ENCODE data around the gene ADAMTS8. TPM values are rescaled to one million over a fixed set of nuclear protein-coding genes. Genes with fewer than 3 reads are reported as not detected.

ADAMTS8 gene
- polyA plus RNA-seq, 2 of the 4 experiments (the other 2 are of a cell fraction): 0.17 to 0.26 TPM

DNA sequence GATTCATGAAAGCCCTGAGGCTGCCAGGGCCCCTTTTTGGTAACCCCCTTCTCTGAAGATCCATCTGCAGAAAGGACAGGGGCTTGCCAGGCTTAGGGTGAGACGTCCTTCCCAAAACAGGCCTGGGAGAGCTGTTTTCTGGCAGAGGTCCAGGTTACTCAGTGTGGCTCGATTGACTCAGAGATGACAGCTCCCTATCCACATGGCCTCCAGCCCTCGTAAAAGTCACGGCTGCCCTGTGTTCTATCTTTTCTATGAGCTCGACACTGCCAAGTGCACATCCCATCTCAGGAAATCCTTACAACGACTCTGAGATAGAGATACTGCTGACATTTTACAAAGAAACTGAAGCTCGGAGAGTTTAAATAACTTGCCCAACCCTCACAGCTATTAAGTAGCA, 20.4 kb downstream of the ADAMTS8 start:
- no peak overlapping the region for H3K27ac ChIP-seq
- CTCF ChIA-PET: interaction anchor here (2.6 kb wide), 1 partner anchor 22 kb away, joined by 8 read pairs; no protein-coding TSS in a partner anchor
- TF ChIP-seq HDAC2 (IDR thresholded peaks at IDR 0.05) (no peak), CEBPB (IDR thresholded peaks at IDR 0.05) (no peak), ZNF302 (CRISPR knock-in tag; IDR thresholded peaks at IDR 0.05) (no peak), FOSL2 (IDR thresholded peaks at IDR 0.05) (no peak), FOSL2 (CRISPR knock-in tag; IDR thresholded peaks at IDR 0.05) (no peak), MAZ (IDR thresholded peaks at IDR 0.05; ENCODE audit: borderline replicate concordance, low read depth, low read length) (no peak), PHF8 (IDR thresholded peaks at IDR 0.05; ENCODE audit: borderline replicate concordance, low read depth) (no peak), ZC3H11A (IDR thresholded peaks at IDR 0.05) (no peak), FOXS1 (CRISPR knock-in tag; IDR thresholded peaks at IDR 0.05) (no peak), JUNB (IDR thresholded peaks at IDR 0.05) (no peak), POLR2A (IDR thresholded peaks at IDR 0.05; ENCODE audit: low read length) (no peak), RNF2 (IDR thresholded peaks at IDR 0.05; ENCODE audit: borderline replicate concordance, low read depth) (no peak), POLR2AphosphoS2 (conservative IDR thresholded peaks at IDR 0.05; ENCODE audit: low read length) (no peak)
- TF ChIP-seq, protein P1, sequence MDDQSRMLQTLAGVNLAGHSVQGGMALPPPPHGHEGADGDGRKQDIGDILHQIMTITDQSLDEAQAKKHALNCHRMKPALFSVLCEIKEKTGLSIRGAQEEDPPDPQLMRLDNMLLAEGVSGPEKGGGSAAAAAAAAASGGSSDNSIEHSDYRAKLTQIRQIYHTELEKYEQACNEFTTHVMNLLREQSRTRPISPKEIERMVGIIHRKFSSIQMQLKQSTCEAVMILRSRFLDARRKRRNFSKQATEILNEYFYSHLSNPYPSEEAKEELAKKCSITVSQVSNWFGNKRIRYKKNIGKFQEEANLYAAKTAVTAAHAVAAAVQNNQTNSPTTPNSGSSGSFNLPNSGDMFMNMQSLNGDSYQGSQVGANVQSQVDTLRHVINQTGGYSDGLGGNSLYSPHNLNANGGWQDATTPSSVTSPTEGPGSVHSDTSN (IDR thresholded peaks at IDR 0.05): no peak
- TF ChIP-seq, protein P2, sequence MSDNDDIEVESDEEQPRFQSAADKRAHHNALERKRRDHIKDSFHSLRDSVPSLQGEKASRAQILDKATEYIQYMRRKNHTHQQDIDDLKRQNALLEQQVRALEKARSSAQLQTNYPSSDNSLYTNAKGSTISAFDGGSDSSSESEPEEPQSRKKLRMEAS (IDR thresholded peaks at IDR 0.05): no peak
- TF ChIP-seq, protein P3, sequence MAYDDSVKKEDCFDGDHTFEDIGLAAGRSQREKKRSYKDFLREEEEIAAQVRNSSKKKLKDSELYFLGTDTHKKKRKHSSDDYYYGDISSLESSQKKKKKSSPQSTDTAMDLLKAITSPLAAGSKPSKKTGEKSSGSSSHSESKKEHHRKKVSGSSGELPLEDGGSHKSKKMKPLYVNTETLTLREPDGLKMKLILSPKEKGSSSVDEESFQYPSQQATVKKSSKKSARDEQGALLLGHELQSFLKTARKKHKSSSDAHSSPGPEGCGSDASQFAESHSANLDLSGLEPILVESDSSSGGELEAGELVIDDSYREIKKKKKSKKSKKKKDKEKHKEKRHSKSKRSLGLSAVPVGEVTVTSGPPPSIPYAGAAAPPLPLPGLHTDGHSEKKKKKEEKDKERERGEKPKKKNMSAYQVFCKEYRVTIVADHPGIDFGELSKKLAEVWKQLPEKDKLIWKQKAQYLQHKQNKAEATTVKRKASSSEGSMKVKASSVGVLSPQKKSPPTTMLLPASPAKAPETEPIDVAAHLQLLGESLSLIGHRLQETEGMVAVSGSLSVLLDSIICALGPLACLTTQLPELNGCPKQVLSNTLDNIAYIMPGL (CRISPR knock-in tag; IDR thresholded peaks at IDR 0.05; ENCODE audit: borderline replicate concordance): no peak
- TF ChIP-seq, protein P4, sequence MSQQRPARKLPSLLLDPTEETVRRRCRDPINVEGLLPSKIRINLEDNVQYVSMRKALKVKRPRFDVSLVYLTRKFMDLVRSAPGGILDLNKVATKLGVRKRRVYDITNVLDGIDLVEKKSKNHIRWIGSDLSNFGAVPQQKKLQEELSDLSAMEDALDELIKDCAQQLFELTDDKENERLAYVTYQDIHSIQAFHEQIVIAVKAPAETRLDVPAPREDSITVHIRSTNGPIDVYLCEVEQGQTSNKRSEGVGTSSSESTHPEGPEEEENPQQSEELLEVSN (IDR thresholded peaks at IDR 0.05; ENCODE audit: borderline replicate concordance, low read depth): no peak
- DNase-seq (ENCODE audit: low read depth in 1 of 2, low spot score in 1 of 2): peak in 1 of 2 experiments; percentile 14
- H3K4me1 ChIP-seq: 0 out of 3 replicates have a peak, but pooled peaks cover 5% of the 10 kb centered on the region
- no peak overlapping the region for H3K4me3 ChIP-seq
- no peaks in the 10 kb centered on the region for H3K9me3 ChIP-seq
- ATAC-seq: peak; percentile 45 to 61; a peak in 3 of 6 replicates
- WGBS (ENCODE audit: missing lambda C conversion rate): 16% methylated on average over 7 of the region's 7 CpGs
- no peak for FAIRE-seq
- POLR2A ChIA-PET: no interaction called here
- H3K4me2 ChIP-seq: no peak overlapping the region

DNA sequence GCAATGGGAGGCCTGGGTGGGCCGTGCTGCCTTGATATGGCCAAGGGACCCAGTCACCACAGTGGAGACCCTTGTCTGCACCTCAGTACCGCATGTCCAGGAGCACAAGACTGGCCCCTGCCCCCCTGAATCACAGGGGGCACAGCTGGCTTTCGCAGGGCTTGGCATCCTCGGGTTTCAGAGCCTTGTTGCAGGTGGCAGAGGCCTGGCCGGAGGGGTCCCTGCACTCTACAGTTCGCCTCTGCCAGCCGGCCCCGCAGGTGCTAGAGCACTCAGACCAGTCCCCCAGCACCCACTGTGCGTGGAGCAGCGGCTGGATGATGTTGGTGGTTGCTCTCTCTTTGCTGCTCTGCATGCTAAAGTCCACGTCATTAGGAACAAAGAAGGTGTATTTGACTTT, 23.0 kb downstream of the ADAMTS8 start:
- no peak overlapping the region for H3K27ac ChIP-seq
- CTCF ChIA-PET: no interaction called here
- H3K4me2 ChIP-seq: no peak overlapping the region
- DNase-seq (ENCODE audit: low read depth in 1 of 2, low spot score in 1 of 2): no peak
- WGBS (ENCODE audit: missing lambda C conversion rate): 71% methylated on average over 1 of the region's 11 CpGs
- no peaks in the 10 kb centered on the region for H3K9me3 ChIP-seq
- POLR2A ChIA-PET: no interaction called here
- FAIRE-seq: no peak
- H3K4me3 ChIP-seq: no peak overlapping the region
- no peak for ATAC-seq
- TF ChIP-seq, protein P5, sequence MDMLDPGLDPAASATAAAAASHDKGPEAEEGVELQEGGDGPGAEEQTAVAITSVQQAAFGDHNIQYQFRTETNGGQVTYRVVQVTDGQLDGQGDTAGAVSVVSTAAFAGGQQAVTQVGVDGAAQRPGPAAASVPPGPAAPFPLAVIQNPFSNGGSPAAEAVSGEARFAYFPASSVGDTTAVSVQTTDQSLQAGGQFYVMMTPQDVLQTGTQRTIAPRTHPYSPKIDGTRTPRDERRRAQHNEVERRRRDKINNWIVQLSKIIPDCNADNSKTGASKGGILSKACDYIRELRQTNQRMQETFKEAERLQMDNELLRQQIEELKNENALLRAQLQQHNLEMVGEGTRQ (IDR thresholded peaks at IDR 0.05): no peak
- TF ChIP-seq EHF (CRISPR knock-in tag; IDR thresholded peaks at IDR 0.05) (no peak), ZNF302 (CRISPR knock-in tag; IDR thresholded peaks at IDR 0.05) (no peak), FOXS1 (CRISPR knock-in tag; IDR thresholded peaks at IDR 0.05) (no peak), GATA3 (IDR thresholded peaks at IDR 0.05; ENCODE audit: borderline replicate concordance) (no peak), NR3C1 (IDR thresholded peaks at IDR 0.05) (no peak), ZC3H11A (IDR thresholded peaks at IDR 0.05) (no peak), CBX8 (IDR thresholded peaks at IDR 0.05) (no peak), JUNB (IDR thresholded peaks at IDR 0.05) (no peak)
- TF ChIP-seq, protein P6, sequence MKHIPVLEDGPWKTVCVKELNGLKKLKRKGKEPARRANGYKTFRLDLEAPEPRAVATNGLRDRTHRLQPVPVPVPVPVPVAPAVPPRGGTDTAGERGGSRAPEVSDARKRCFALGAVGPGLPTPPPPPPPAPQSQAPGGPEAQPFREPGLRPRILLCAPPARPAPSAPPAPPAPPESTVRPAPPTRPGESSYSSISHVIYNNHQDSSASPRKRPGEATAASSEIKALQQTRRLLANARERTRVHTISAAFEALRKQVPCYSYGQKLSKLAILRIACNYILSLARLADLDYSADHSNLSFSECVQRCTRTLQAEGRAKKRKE (CRISPR knock-in tag; IDR thresholded peaks at IDR 0.05; ENCODE audit: low read depth): no peak
- TF ChIP-seq, protein P1 (IDR thresholded peaks at IDR 0.05): no peak
- TF ChIP-seq, protein P2 (IDR thresholded peaks at IDR 0.05): no peak
- 0 out of 3 replicates have a peak, but pooled peaks cover 4% of the 10 kb centered on the region for H3K4me1 ChIP-seq

Measured in A549 (cell line).